Testis (tissue), 2 donors: ENCODE data around the gene TBC1D17.

Experiments used
- POLR2A ChIP-seq: fragments of 450-650 bp; IDR thresholded peaks from one replicate; pipeline ENCODE4 v1.6.1; 2017; ENCODE audit warnings: antibody characterized with exemption, mild to moderate bottlenecking, moderate library complexity
- TF ChIP-seq, protein P1 (sequence below), 3 experiments: fragments of 450-650 bp in 2 of 3; fragments of 200-600 bp in 1 of 3; sonication (generic) in 1 of 3; IDR thresholded peaks; one replicate each; pipeline ENCODE4 v1.5.1; 2016 to 2019; ENCODE audit warnings: antibody characterized with exemption in 3 of 3, mild to moderate bottlenecking in 2 of 3, moderate library complexity in 1 of 3

DNA sequence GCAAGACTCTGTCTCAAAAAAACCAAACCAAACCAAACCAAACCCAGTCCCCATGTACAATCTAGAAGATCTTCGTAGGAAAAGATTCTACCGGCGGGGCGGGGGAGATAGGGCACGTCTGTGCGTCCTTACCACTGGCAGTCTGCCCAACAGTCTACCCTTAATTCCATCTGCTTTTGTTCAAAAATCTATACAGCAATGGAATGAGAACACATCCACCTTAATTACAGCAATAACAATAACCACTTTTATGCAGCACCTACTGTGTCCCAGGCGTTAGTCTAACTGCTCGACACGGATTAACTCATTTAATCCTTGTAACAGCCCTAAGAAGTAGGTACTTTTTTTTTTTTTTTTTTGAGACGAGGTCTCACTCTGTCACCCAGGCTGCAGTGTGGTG is 49.0 kb downstream of the TBC1D17 start:
- TF ChIP-seq POLR2A = no peak
- TF ChIP-seq, protein P1, sequence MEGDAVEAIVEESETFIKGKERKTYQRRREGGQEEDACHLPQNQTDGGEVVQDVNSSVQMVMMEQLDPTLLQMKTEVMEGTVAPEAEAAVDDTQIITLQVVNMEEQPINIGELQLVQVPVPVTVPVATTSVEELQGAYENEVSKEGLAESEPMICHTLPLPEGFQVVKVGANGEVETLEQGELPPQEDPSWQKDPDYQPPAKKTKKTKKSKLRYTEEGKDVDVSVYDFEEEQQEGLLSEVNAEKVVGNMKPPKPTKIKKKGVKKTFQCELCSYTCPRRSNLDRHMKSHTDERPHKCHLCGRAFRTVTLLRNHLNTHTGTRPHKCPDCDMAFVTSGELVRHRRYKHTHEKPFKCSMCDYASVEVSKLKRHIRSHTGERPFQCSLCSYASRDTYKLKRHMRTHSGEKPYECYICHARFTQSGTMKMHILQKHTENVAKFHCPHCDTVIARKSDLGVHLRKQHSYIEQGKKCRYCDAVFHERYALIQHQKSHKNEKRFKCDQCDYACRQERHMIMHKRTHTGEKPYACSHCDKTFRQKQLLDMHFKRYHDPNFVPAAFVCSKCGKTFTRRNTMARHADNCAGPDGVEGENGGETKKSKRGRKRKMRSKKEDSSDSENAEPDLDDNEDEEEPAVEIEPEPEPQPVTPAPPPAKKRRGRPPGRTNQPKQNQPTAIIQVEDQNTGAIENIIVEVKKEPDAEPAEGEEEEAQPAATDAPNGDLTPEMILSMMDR (IDR thresholded peaks at IDR 0.05) = no peak
